ENCODE measurements around the gene RIPK3. TPM values are rescaled to one million over a fixed set of nuclear protein-coding genes. Genes with fewer than 3 reads are reported as not detected.

Gene RIPK3
- total and polyA plus RNA-seq, 2 of the 8 experiments (the other 6 are each of a cell fraction or from before 2014, with no cell fraction given): 0.24 to 0.39 TPM

DNA sequence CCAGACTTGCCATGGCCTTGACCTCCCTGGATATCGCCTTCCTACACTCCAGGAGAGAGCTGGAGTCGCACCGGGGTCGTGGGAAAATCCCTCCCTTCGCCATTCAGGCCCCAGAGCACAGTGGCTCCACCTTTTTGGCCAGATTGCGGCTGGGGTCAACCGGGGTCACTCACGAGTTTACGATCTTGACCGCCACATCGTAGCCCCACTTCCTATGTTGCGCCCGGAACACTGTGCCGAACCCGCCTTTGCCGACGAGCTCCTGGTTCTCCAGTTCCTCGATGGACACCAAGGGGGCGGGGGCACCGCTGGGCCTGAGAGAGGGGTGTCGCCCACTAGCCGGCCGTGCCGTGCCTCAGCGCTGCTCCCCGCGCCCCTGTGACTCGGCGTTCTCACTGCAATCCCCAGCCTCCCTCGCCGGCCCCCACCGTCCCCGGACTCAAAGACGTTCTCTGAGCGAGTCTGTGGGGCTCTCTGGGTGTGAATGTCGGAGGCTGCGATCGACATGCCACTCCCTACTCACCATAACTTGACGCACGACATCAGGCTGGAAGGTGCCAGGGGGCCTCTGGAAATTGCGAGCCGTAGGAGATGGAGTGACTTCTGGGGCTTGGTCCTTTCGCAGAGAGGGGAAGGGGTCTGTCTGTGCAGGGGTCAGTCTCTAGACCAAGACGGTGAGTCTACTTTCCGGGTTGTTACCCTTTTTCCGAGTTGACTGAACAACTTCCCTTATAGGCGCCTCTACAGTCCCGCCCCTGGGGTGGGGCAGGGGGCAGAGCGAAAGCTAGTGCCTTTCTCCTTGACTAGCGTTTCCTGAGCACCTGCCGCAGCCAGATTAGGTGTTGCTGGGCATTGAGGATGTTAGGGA is at the start of gene RIPK3 (continued):
- no peak for TF ChIP-seq TBP (IDR thresholded peaks at IDR 0.05; ENCODE audit: low read depth, low read length)
- TF ChIP-seq EZH2 (IDR thresholded peaks at IDR 0.05; ENCODE audit: low read depth, low read length, severe bottlenecking): peak; percentile 83
- no peak for TF ChIP-seq HDAC2 (IDR thresholded peaks at IDR 0.05; ENCODE audit: borderline replicate concordance in 1 of 2, low read depth in 2 of 2, low read length in 2 of 2)
- 0 out of 2 replicates have a peak, but pooled peaks have one; percentile 32 for TF ChIP-seq TAF1 (IDR thresholded peaks at IDR 0.05; ENCODE audit: low read depth, low read length)
- no peak for TF ChIP-seq CBX8 (IDR thresholded peaks at IDR 0.05; ENCODE audit: borderline replicate concordance, low read depth, low read length)
